Measurements from ENCODE around the gene GRHL3.
A peak's percentile ranks its signal among the peaks of the same experiment; 100 is the strongest.

GRHL3 gene

DNA sequence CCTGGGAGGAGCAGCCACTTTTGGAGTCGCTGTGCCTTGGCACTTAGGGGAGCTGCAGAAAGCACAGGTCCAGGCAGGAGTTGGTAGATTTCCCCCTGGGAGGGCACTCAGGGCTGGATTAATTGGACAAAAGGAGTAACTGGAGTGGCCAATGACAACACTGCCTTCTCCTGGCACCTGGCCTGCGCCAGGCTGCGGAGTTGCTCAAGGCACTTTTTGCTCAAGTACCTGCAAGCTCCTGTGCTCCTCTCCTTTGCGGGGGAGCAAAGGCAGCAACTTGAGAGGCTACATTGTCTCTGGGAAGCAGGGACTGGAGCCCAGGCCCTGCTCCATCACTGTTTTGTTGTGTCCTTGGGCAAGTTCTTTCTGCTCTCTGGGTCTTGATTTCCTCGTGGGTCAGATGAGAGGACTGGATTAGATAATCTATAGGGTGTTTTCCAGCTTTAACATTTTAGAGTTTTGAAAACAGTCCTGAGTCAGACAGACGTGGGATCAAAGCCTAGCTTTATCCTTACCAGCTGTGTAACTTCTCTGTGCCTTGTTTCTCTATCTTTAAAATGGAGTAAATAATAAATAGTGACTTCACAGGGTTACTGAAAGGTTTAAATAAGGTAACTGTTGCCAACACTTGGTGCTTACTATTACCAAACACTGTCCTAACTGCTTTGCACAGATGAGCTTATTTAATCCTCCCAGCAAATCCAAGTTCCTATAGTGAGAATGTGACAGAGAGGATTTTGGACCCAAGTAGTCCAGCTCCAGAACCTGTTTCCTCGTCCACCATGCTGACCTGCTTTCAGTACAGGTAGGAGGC is 18.0 kb upstream of the GRHL3 start:
- Mint-ChIP-seq H3K4me3 (no peak overlapping the region), H3K27ac (no peak overlapping the region), H3K4me1 (ENCODE audit: low read depth) (no peaks in the 10 kb centered on the region), H3K27me3 (peaks cover 5% of the 10 kb centered on the region), H3K9me3 (ENCODE audit: low read depth) (no peaks in the 10 kb centered on the region), H3K36me3 (no peaks in the 10 kb centered on the region)

- H3K4me1 Mint-ChIP-seq (ENCODE audit: low read depth) = no peaks in the 10 kb centered on the region
- H3K4me3 Mint-ChIP-seq = no peak overlapping the region
- H3K27ac Mint-ChIP-seq = no peak overlapping the region
- H3K27me3 Mint-ChIP-seq = peaks cover 5% of the 10 kb centered on the region
- H3K9me3 Mint-ChIP-seq (ENCODE audit: low read depth) = no peaks in the 10 kb centered on the region
- no peaks in the 10 kb centered on the region for H3K36me3 Mint-ChIP-seq
Observed at GRCh38 chr1:24301785-24302175, 17.4 kb upstream of the GRHL3 start.

DNA sequence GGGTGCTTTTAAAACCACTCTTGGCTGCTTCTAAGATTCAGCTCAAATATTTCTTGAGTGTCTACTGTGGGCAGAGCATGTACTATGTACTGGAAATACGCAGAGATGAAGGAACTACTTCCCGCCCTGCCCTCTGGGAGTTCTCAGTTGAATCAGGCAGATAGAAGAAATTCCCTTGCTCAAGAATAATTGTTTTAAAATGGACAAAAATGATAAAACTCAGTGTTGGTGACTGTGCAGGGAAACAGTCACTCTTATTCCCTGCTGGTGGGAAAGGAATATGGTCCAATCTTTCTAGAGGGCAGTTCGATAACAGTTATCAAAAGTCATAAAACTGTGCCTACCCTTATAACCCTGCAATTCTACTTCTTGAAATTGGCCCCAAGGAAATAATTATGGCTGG is 16.9 kb upstream of the GRHL3 start:
- H3K4me3 Mint-ChIP-seq = no peak overlapping the region
- H3K9me3 Mint-ChIP-seq (ENCODE audit: low read depth) = no peaks in the 10 kb centered on the region
- H3K27me3 Mint-ChIP-seq = peaks cover 5% of the 10 kb centered on the region
- no peak overlapping the region for H3K27ac Mint-ChIP-seq
- no peaks in the 10 kb centered on the region for H3K4me1 Mint-ChIP-seq (ENCODE audit: low read depth)
- H3K36me3 Mint-ChIP-seq = no peaks in the 10 kb centered on the region

DNA sequence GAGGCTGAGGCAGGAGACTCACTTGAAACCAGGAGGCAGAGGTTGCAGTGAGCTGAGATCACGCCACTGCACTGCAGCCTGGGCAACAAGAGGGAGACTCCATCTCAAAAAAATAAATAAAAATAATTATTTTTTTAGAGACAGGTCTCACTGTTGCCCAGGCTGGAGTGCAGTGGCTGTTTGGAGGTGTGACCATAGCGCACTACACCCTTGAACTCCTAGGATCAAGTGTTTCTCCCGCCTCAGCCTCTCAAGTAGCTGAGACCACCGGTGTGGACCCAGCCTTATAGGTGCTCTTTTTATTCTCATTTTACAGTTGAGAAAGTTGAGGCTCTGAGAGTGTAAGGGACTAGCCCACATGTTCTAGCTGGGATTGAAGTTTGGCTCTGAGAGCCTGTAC is 15.6 kb upstream of the GRHL3 start:
- Mint-ChIP-seq H3K36me3 (no peaks in the 10 kb centered on the region), H3K27me3 (peaks cover 5% of the 10 kb centered on the region), H3K4me3 (no peak overlapping the region), H3K9me3 (ENCODE audit: low read depth) (no peaks in the 10 kb centered on the region), H3K27ac (no peak overlapping the region), H3K4me1 (ENCODE audit: low read depth) (no peaks in the 10 kb centered on the region)

DNA sequence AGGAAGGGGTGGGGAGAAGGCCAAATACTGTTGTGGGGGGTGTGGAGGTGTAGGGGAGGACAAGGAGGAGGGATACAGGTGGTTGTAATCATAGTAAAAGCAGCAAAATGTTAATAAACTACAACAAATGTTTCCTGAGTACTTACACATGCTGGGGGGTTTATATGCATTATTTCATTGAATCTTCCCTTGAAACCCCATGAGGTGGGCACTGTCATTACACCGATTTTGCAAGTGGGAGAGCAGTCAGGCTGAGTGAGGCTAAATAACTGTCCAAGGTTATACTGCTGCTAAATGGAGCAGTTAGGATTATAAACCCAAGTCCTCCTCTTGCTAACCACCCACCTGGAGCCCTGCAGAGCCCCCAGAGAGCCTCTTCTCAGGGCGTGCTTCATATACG is 14.4 kb upstream of the GRHL3 start:
- Mint-ChIP-seq H3K9me3 (ENCODE audit: low read depth) (no peaks in the 10 kb centered on the region), H3K27ac (no peak overlapping the region), H3K27me3 (no peaks in the 10 kb centered on the region), H3K4me1 (ENCODE audit: low read depth) (no peaks in the 10 kb centered on the region), H3K4me3 (no peak overlapping the region), H3K36me3 (no peaks in the 10 kb centered on the region)

GRCh38 chr1:24308365-24309015 is 10.7 kb upstream of the GRHL3 start:
- Mint-ChIP-seq H3K4me1 (ENCODE audit: low read depth) (no peaks in the 10 kb centered on the region), H3K4me3 (no peak overlapping the region), H3K36me3 (no peaks in the 10 kb centered on the region), H3K9me3 (ENCODE audit: low read depth) (no peaks in the 10 kb centered on the region), H3K27me3 (peaks cover under 1% of the 10 kb centered on the region), H3K27ac (no peak overlapping the region)

DNA sequence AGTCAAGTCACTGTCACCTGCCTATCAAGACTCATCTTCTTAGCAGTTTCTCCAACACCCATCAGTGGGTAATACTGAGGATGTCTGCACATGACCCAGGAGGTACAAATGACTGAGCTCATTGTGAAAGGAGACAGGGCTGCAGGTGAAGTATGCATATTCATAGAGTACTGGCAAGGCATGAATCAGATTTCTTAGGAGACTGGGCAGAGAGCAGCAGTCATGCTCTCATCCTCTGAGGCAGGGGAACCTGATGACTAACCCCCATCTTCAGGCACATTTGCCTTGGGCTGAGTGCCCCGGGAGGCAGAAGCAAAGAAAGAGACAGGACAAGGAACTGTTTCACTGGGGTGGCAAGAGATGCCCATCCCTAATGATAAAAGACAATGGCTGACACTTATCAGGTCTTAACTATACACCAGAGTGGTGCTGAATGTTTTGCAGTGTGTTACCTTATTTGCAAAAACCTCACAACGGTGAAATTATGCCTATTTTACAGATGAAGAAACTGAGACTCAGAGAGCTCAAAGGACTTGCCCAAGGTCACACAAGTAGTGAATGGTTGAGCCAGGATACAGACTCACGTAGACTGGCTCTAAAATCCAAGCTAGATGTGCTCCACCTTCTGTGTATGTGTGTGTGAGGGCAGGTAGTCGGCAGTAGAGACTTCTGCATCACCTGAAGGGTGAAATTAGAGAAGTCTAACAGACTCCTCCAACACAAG is 9.2 kb upstream of the GRHL3 start:
- Mint-ChIP-seq H3K4me1 (ENCODE audit: low read depth) (no peaks in the 10 kb centered on the region), H3K36me3 (no peaks in the 10 kb centered on the region), H3K27ac (no peak overlapping the region), H3K9me3 (ENCODE audit: low read depth) (no peaks in the 10 kb centered on the region), H3K4me3 (no peak overlapping the region), H3K27me3 (peaks cover 2% of the 10 kb centered on the region)

- no peak overlapping the region for H3K27ac Mint-ChIP-seq
- H3K4me3 Mint-ChIP-seq = no peak overlapping the region
- no peaks in the 10 kb centered on the region for H3K36me3 Mint-ChIP-seq
- H3K9me3 Mint-ChIP-seq (ENCODE audit: low read depth) = no peaks in the 10 kb centered on the region
- H3K4me1 Mint-ChIP-seq (ENCODE audit: low read depth) = no peaks in the 10 kb centered on the region
- peaks cover 6% of the 10 kb centered on the region for H3K27me3 Mint-ChIP-seq
Observed at GRCh38 chr1:24311234-24311633, 7.9 kb upstream of the GRHL3 start.

- no peaks in the 10 kb centered on the region for H3K4me1 Mint-ChIP-seq (ENCODE audit: low read depth)
- H3K36me3 Mint-ChIP-seq = no peaks in the 10 kb centered on the region
- no peaks in the 10 kb centered on the region for H3K9me3 Mint-ChIP-seq (ENCODE audit: low read depth)
- peaks cover 6% of the 10 kb centered on the region for H3K27me3 Mint-ChIP-seq
- no peak overlapping the region for H3K27ac Mint-ChIP-seq
- no peak overlapping the region for H3K4me3 Mint-ChIP-seq
Observed at GRCh38 chr1:24311741-24312140, 7.4 kb upstream of the GRHL3 start.

GRCh38 chr1:24315391-24315790 is 3.8 kb upstream of the GRHL3 start:
- peaks cover 21% of the 10 kb centered on the region for H3K4me1 Mint-ChIP-seq (ENCODE audit: low read depth)
- no peaks in the 10 kb centered on the region for H3K36me3 Mint-ChIP-seq
- no peak overlapping the region for H3K27ac Mint-ChIP-seq
- H3K4me3 Mint-ChIP-seq = no peak overlapping the region
- H3K27me3 Mint-ChIP-seq = peaks cover 30% of the 10 kb centered on the region
- H3K9me3 Mint-ChIP-seq (ENCODE audit: low read depth) = no peaks in the 10 kb centered on the region

DNA sequence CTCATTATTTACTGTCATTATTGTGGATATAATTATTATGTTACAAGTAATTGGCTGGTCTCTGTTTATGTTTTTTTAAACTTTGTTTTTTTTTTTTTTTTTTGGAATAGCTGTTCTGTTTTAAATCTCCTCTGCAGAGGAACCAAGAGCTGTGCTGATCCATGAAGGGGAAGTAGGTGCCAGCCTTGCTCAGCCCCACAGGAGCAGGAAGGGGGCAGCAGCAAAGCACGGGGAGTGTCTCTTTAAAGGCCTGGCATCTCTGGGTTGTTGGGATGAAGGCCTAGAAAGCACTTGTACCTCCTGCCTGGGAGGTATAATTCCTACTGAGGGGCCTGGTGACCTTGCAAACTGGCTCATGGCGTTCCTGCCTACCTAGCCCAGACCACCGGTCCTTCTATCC is 2.5 kb upstream of the GRHL3 start:
- H3K9me3 Mint-ChIP-seq (ENCODE audit: low read depth) = no peaks in the 10 kb centered on the region
- H3K4me1 Mint-ChIP-seq (ENCODE audit: low read depth) = peaks cover 33% of the 10 kb centered on the region
- H3K27me3 Mint-ChIP-seq = peaks cover 37% of the 10 kb centered on the region
- H3K4me3 Mint-ChIP-seq = no peak overlapping the region
- no peak overlapping the region for H3K27ac Mint-ChIP-seq
- no peaks in the 10 kb centered on the region for H3K36me3 Mint-ChIP-seq

DNA sequence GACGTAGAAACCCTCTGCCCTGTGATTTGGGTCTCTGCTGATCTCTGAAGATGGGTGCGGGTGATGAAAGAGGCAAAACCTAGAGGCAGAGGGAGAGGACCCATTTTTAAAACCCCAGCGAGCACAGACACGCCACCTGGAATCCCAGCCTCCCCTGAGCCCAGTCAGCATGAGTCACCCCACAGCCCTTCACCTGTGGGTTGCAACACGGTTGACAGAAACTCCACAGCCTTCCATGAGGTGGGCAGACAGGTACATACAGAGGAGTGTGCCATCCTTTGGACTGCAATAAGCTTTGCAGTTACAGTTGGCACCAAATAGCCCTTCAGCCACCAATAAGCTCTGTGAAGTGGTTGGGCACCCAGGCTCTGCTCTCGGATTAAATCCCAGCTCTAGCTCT is 2.1 kb upstream of the GRHL3 start:
- H3K4me3 Mint-ChIP-seq = no peak overlapping the region
- H3K27ac Mint-ChIP-seq = no peak overlapping the region
- H3K9me3 Mint-ChIP-seq (ENCODE audit: low read depth) = no peaks in the 10 kb centered on the region
- H3K4me1 Mint-ChIP-seq (ENCODE audit: low read depth) = peaks cover 34% of the 10 kb centered on the region
- no peaks in the 10 kb centered on the region for H3K36me3 Mint-ChIP-seq
- peaks cover 37% of the 10 kb centered on the region for H3K27me3 Mint-ChIP-seq

- Mint-ChIP-seq H3K27me3 (peaks cover 38% of the 10 kb centered on the region), H3K4me3 (no peak overlapping the region), H3K4me1 (ENCODE audit: low read depth) (peaks cover 41% of the 10 kb centered on the region), H3K9me3 (ENCODE audit: low read depth) (no peaks in the 10 kb centered on the region), H3K36me3 (no peaks in the 10 kb centered on the region), H3K27ac (no peak overlapping the region)
Observed at GRCh38 chr1:24317956-24318614, 1.1 kb upstream of the GRHL3 start.

DNA sequence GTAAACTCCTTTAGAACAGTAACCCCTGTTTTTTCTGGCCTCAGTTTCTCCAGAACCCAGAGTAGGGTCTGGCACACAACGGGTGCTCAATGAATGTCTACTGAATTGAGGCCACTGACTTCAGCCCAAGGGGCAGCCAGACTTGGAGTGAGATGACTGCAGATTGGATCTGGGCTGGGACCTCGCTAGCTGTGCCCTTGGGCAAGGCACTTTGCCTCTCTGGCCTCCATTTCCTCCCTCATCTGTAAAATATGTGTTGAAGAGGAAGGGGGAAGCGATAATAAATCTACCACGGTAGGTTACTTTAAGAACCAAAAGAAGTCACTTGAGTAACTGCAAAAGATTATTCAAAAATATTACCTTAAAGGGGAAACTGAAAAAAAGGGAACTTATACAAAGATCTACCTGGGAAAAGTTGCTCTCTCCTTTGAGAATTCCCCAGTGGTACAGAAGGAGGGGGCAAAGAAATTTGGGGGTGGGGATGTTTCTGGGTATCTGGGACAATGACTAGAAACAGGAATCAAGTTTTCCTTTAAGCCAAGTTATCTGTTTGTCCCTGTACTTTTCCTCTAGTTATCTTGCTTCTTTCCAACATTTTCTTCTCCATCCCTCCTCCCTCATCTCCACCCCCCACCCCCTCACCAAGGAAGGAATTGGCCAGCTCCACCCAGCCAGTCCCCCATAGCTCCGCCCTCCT is 394 bp upstream of the GRHL3 start:
- Mint-ChIP-seq H3K27me3 (peaks cover 38% of the 10 kb centered on the region), H3K36me3 (no peaks in the 10 kb centered on the region), H3K4me3 (peak overlapping the region; percentile 70), H3K4me1 (ENCODE audit: low read depth) (peaks cover 43% of the 10 kb centered on the region), H3K27ac (no peak overlapping the region), H3K9me3 (ENCODE audit: low read depth) (no peaks in the 10 kb centered on the region)

Data from activated naive CD8-positive, alpha-beta T cell (primary cell).